ENCODE measurements around the gene NLGN4Y.

DNA sequence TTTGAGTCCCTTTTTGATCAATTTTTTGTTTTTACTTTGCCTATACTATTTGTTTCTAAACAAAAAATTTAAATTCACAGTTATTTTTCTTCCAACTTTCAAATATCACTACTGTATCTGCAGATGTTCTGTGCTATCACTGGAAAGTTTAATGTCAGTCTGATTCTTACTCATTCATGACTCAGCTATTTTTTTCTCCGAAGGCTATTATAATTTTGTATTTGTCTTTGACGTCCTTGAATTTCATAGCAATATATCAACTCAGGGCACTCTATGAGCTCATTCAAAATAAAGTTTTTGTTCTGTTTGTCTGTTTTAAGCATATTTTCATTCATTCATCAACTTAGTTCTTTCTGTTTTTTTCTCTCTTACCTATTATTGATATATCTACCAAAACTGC, 273.7 kb downstream of the NLGN4Y start:
- TF ChIP-seq, protein P1, sequence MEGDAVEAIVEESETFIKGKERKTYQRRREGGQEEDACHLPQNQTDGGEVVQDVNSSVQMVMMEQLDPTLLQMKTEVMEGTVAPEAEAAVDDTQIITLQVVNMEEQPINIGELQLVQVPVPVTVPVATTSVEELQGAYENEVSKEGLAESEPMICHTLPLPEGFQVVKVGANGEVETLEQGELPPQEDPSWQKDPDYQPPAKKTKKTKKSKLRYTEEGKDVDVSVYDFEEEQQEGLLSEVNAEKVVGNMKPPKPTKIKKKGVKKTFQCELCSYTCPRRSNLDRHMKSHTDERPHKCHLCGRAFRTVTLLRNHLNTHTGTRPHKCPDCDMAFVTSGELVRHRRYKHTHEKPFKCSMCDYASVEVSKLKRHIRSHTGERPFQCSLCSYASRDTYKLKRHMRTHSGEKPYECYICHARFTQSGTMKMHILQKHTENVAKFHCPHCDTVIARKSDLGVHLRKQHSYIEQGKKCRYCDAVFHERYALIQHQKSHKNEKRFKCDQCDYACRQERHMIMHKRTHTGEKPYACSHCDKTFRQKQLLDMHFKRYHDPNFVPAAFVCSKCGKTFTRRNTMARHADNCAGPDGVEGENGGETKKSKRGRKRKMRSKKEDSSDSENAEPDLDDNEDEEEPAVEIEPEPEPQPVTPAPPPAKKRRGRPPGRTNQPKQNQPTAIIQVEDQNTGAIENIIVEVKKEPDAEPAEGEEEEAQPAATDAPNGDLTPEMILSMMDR (IDR thresholded peaks at IDR 0.05), result no peak
- no peak for TF ChIP-seq EZH2 (IDR thresholded peaks at IDR 0.05)
- no peak for TF ChIP-seq EZH2phosphoT487 (IDR thresholded peaks at IDR 0.05)

Data from neural progenitor cell (in vitro differentiated cells).